Measurements from ENCODE around the gene OPCML.

Gene OPCML

GRCh38 chr11:133149698-133150097 lies 382.6 kb downstream of the OPCML start:
- no peak for DNase-seq (ENCODE audit: extremely low read depth in 1 of 2, low read depth in 1 of 2)

GRCh38 chr11:133147625-133148024 lies 384.7 kb downstream of the OPCML start:
- no peak for DNase-seq (ENCODE audit: extremely low read depth in 1 of 2, low read depth in 1 of 2)

DNA sequence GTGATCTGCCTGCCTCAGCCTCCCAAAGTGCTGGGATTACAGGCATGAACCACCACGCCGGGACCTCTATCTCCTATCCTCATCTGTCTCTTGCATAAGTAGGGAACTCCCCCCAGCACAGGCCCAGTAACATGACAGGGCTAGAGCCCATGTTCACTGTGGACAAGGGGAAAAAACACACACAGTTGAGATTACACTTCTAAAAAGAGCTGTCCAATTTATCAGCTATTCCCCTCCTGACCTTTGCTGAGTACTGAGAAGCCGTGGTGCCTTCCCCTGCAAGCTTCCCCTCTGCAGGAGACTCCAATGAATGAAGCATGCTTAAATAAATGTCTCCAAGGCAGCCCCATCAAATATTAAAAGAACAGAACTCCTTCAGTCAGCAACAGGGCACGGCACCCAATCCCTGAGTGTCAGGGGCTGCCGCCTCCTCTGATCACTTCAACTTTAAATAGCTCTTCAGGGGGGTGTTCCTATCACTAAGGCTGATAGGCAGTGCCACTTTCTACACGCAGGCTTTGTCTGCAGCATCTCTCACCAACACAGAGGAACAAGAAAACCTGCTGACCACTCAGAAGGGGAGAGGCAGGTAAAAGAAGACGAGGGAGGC lies 385.5 kb downstream of the OPCML start:
- DNase-seq (ENCODE audit: extremely low read depth in 1 of 2, low read depth in 1 of 2), result no peak

DNA sequence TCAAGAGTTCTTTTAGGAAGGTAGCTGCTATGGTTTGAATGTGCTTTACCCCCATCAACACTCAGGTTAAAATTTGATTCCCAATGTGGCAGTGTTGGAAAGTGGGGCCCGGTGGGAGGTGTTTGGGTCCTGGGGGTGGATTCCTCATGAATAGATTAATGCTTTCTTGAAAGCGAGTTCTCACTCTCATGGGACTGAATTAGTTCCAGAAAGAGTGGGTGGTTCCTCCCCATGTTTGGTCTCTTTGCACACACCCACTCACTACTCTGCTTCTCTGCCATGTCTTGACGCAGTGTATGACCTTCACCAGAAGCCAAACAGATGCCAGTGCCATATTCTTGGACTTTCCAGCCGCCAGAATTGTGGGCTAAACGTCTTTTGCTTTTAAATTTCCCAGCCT lies 394.4 kb downstream of the OPCML start:
- DNase-seq (ENCODE audit: extremely low read depth in 1 of 2, low read depth in 1 of 2), result no peak

DNA sequence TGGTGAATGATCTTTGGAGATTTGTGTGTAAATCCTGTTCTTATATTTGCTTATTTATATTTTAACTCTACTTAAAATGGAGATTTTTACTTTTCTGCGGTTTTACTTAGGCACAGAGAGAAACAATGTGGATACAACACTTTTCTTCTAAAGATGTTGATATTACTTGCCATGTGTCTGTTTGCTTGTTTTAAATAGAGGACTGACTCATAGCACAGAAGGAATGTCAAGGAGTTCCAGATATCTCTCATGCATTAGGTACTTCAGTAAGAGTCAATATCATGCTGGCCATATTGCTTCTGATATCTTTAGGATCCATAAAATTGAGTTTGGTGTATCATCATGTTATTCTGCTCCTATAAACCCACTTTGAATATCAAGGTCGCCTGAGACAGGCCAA lies 395.0 kb downstream of the OPCML start:
- no peak for DNase-seq (ENCODE audit: extremely low read depth in 1 of 2, low read depth in 1 of 2)

- DNase-seq (ENCODE audit: extremely low read depth in 1 of 2, low read depth in 1 of 2), result no peak
Measured at GRCh38 chr11:133136376-133136775, 395.9 kb downstream of the OPCML start.

GRCh38 chr11:133134314-133135173 lies 397.8 kb downstream of the OPCML start:
- no peak for DNase-seq (ENCODE audit: extremely low read depth in 1 of 2, low read depth in 1 of 2)

DNA sequence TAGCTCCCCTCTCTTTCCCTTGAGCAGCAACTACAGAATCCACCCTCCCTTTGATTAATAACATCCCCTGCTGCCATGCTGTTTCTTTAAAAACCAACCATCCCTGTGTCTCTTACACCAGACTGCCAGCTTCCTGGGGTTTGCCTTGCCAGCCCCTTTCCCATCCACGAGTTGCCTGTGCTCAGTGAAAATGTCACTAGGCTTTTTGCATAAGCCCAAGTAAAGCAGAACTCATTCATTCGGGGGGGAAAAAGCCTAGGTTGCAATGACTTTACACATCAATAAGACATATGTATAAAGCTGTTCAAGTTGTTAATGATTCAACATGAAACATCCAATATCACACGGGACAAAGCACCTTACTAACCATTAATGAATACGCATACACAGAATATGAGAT lies 398.7 kb downstream of the OPCML start:
- DNase-seq (ENCODE audit: extremely low read depth in 1 of 2, low read depth in 1 of 2), result no peak

- no peak for DNase-seq (ENCODE audit: extremely low read depth in 1 of 2, low read depth in 1 of 2)
Measured at GRCh38 chr11:133133050-133133449, 399.3 kb downstream of the OPCML start.

- DNase-seq (ENCODE audit: extremely low read depth in 1 of 2, low read depth in 1 of 2), result no peak
Measured at GRCh38 chr11:133127741-133128140, 404.6 kb downstream of the OPCML start.

GRCh38 chr11:133123796-133124195 lies 408.5 kb downstream of the OPCML start:
- DNase-seq (ENCODE audit: extremely low read depth in 1 of 2, low read depth in 1 of 2), result no peak

GRCh38 chr11:133123366-133123765 lies 408.9 kb downstream of the OPCML start:
- no peak for DNase-seq (ENCODE audit: extremely low read depth in 1 of 2, low read depth in 1 of 2)

DNA sequence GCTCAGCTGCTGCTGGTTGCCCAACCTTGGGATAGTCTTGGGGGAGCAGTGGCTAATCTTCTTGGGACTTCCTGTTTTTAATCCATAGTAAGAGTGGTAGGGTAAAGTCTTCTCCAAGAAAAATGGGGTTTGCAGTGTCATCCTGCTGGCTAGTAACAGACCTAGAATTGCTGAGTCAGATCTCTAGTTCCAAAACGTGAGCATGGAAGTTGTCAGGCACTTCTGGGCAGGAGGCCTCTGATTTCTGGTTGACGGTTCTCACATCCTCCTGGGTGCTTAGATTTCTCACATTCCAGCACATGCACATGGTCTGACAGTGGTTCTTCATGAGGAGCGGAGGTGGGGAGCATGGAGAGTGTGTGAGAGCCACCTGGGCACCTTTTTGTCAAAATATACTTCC lies 410.0 kb downstream of the OPCML start:
- no peak for DNase-seq (ENCODE audit: extremely low read depth in 1 of 2, low read depth in 1 of 2)

DNA sequence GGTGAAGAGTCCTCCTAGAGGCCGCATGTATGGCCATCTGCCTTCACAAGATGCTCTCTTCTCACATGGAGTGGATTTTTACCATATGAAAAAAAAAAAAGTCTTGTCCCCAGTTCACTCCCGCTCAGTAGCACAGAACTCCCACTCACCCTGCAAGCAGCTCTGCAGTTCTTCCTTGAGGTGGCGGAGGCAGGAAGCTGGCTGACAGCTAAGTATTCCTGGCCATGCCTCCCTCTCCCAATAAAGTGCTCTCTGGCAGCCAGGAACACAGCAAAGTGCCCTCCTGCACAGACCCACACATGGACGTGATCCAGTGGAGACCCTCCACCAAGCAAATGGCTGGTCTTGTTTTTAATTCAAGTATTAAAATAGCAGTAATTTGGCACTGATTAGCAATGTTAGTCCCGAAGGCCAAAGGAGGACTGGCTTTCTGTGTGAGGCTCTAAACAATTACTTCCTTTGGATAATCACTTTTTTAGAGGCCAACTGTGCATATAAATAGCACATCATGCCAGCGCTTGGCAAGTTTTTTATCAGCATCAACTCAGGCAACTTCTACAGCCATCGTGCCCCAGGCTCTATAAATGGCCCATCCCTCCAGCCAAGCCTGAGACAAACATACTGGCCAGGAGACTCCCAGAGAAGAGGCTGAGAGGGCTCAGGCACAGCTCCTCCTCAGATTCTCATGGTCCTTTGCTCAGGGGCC lies 413.6 kb downstream of the OPCML start:
- no peak for DNase-seq (ENCODE audit: extremely low read depth in 1 of 2, low read depth in 1 of 2)

DNA sequence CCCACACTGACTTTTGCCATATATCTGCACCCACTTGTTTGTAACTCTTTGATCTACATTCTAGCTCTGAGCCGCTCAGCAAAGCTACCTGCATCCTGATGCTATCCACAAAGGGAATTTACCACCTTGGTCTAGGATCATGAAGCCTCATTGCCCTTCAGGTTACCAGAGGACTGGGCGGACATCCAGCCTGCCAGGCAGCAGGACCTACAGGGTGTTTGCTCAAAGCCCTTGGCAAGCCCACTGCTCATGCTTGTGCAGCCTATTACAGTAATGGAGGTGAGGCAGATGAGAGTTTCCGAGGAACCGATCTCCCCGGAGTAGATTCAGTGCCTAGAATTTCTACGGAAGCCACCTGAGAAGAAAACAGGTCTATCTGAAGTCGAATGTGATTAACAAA lies 417.2 kb downstream of the OPCML start:
- DNase-seq (ENCODE audit: extremely low read depth in 1 of 2, low read depth in 1 of 2), result no peak

GRCh38 chr11:133107763-133108162 lies 424.5 kb downstream of the OPCML start:
- no peak for DNase-seq (ENCODE audit: extremely low read depth in 1 of 2, low read depth in 1 of 2)

DNA sequence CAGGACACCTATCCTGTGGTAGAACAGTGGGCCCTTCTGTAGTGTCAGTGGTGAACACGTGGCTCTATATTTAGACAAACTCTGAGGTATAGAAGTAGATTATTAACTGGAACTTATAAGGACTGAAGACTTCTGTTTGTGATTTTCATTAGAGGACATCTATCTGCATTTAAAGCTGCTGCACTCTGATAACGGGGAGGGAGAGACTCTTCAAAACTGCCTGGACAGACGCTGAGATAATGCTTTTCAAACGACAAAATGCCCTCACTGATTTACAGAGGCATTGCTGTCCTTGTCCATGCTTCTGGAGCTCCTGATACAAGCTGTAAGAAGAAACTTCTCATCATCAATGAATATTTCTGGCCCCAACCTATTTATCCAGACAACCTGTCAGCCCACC lies 425.2 kb downstream of the OPCML start:
- DNase-seq (ENCODE audit: extremely low read depth in 1 of 2, low read depth in 1 of 2), result no peak

DNA sequence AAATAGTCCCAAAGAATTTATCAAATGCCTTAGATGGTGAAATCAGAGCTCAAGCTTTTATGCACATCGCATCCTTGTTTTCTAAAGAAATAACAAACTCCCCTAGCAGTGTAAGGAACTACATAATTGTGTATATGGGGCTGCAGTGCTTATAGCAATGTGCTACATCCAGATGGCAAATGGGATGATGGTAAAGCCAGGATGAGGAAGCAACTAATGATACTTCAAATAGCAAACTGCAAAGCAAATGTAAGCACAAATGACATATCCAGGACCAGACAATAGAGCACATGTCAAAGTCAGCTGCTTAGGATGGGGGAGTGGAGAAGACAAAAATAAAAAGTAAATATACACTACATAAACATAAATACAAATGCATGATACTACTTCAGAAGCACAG lies 425.9 kb downstream of the OPCML start:
- no peak for DNase-seq (ENCODE audit: extremely low read depth in 1 of 2, low read depth in 1 of 2)

- DNase-seq (ENCODE audit: extremely low read depth in 1 of 2, low read depth in 1 of 2), result no peak
Measured at GRCh38 chr11:133104009-133104744, 428.1 kb downstream of the OPCML start.

GRCh38 chr11:133096981-133097380 lies 435.3 kb downstream of the OPCML start:
- no peak for DNase-seq (ENCODE audit: extremely low read depth in 1 of 2, low read depth in 1 of 2)

- no peak for DNase-seq (ENCODE audit: extremely low read depth in 1 of 2, low read depth in 1 of 2)
Measured at GRCh38 chr11:133086518-133086917, 445.8 kb downstream of the OPCML start.
